Skin of body (tissue), 2 donors: ENCODE data around the gene ENAM. TPM values are rescaled to one million over a fixed set of nuclear protein-coding genes. Genes with fewer than 3 reads are reported as not detected.
"Not testable (repeated sequence)": the region's sequence is repeated elsewhere in the genome, so short reads cannot be mapped to it uniquely, and the experiment has no call there.

Experiments
- DNase-seq: peaks from one replicate; lab custom pipeline; 2025; lab: John Stamatoyannopoulos, UW
- total RNA-seq: library from RNA; depleted of rRNA; stranded (reverse); fragments of >200 nt; gene quantifications from one replicate; pipeline ENCODE4 v1.2.3, GENCODE V29; 2014

The ENAM gene
- total RNA-seq, 1 donor from 2014 or later = 0.69 TPM

- no peak for DNase-seq
Measured at GRCh38 chr4:70629469-70630090, 1.0 kb downstream of the ENAM start.

GRCh38 chr4:70630162-70630561 is 1.6 kb downstream of the ENAM start:
- no peak for DNase-seq

- no peak for DNase-seq
Measured at GRCh38 chr4:70632028-70632427, 3.5 kb downstream of the ENAM start.

- DNase-seq = no peak
Measured at GRCh38 chr4:70634482-70634881, 5.9 kb downstream of the ENAM start.

GRCh38 chr4:70637239-70637913 is 8.8 kb downstream of the ENAM start:
- DNase-seq = peak; percentile 46

- no peak for DNase-seq
Measured at GRCh38 chr4:70640192-70640591, 11.6 kb downstream of the ENAM start.

- not testable (repeated sequence) for DNase-seq
Measured at GRCh38 chr4:70650741-70651140, 22.2 kb downstream of the ENAM start.

- no peak for DNase-seq
Measured at GRCh38 chr4:70651864-70652506, 23.4 kb downstream of the ENAM start.

- DNase-seq = no peak
Measured at GRCh38 chr4:70654605-70655011, 26.1 kb downstream of the ENAM start.

GRCh38 chr4:70657326-70657725 is 28.8 kb downstream of the ENAM start:
- DNase-seq = no peak

- no peak for DNase-seq
Measured at GRCh38 chr4:70658418-70658817, 29.9 kb downstream of the ENAM start.

- no peak for DNase-seq
Measured at GRCh38 chr4:70660106-70660505, 31.6 kb downstream of the ENAM start.

GRCh38 chr4:70661309-70661922 is 32.9 kb downstream of the ENAM start:
- DNase-seq = not testable (repeated sequence)

GRCh38 chr4:70666369-70666768 is 37.8 kb downstream of the ENAM start, which contains the start of gene JCHAIN:
Gene JCHAIN (minus strand): TSS chr4:70666508. CDS start chr4:70666490, 18 bp downstream.
- DNase-seq = no peak

- DNase-seq = no peak
Measured at GRCh38 chr4:70667740-70668535, 39.4 kb downstream of the ENAM start.

GRCh38 chr4:70670332-70671014 is 41.9 kb downstream of the ENAM start:
- DNase-seq = no peak

GRCh38 chr4:70671091-70671490 is 42.5 kb downstream of the ENAM start:
- DNase-seq = no peak

- DNase-seq = no peak
Measured at GRCh38 chr4:70674191-70674590, 45.6 kb downstream of the ENAM start.

- no peak for DNase-seq
Measured at GRCh38 chr4:70674731-70675130, 46.2 kb downstream of the ENAM start.

- DNase-seq = no peak
Measured at GRCh38 chr4:70676554-70677090, 48.1 kb downstream of the ENAM start.
